K562 (cell line): ENCODE data around the gene BBLN. TPM values are rescaled to one million over a fixed set of nuclear protein-coding genes. Genes with fewer than 3 reads are reported as not detected.
A peak's percentile ranks its signal among the peaks of the same experiment; 100 is the strongest.

ENCODE experiments used
- ARID1B ChIP-seq: fragments of 450-650 bp; IDR thresholded peaks from 2 replicates; pipeline ENCODE4 v1.6.1; 2016; ENCODE audit warnings: antibody characterized with exemption, mild to moderate bottlenecking, inconsistent platforms
- ASH1L ChIP-seq: fragments of 450-650 bp; IDR thresholded peaks from 2 replicates; pipeline ENCODE4 v1.6.1; 2018; ENCODE audit warnings: borderline replicate concordance, mild to moderate bottlenecking, low read depth; ENCODE audit not compliant: partially characterized antibody
- BCL6 ChIP-seq: fragments of 250-450 bp; sonication (Bioruptor Pico); IDR thresholded peaks from 2 replicates; pipeline ENCODE4 v1.4.0; 2020
- CEBPZ ChIP-seq: fragments of 150-350 bp; IDR thresholded peaks from 2 replicates; pipeline ENCODE4 v1.6.1; 2014; ENCODE audit warnings: low read depth, mild to moderate bottlenecking, low read length, borderline replicate concordance
- DIDO1 ChIP-seq: fragments of 450-650 bp; IDR thresholded peaks from 2 replicates; pipeline ENCODE4 v1.6.1; 2016; ENCODE audit warnings: low read depth, missing biosample characterization, missing genetic modification characterization
- ELF2 ChIP-seq: fragments of 250-450 bp; sonication (Bioruptor Pico); IDR thresholded peaks from 2 replicates; pipeline ENCODE4 v1.5.0; 2021; ENCODE audit warnings: mild to moderate bottlenecking
- FOXP1 ChIP-seq: sonication (generic); formaldehyde crosslinking; IDR thresholded peaks from 2 replicates; pipeline ENCODE4 v1.8.0; 2022; ENCODE audit warnings: mild to moderate bottlenecking, missing genetic modification reagents
- GABPB2 ChIP-seq: fragments of 250-450 bp; sonication (Bioruptor Pico); conservative IDR thresholded peaks from 2 replicates; pipeline ENCODE4 v1.5.1; 2021; ENCODE audit warnings: mild to moderate bottlenecking
- HLTF ChIP-seq: fragments of 450-650 bp; IDR thresholded peaks from 2 replicates; pipeline ENCODE4 v1.6.1; 2016
- HNRNPH1 ChIP-seq: fragments of 200-400 bp; formaldehyde crosslinking; optimal IDR thresholded peaks from 2 replicates; pipeline ENCODE3; 2017; ENCODE audit warnings: low read depth, mild to moderate bottlenecking, low read length, moderate library complexity
- KDM4B ChIP-seq, 2 experiments: fragments of 450-650 bp in 1 of 2; sonication (generic) in 1 of 2; IDR thresholded peaks; 2 replicates each; pipeline ENCODE4 v1.6.1; 2016 to 2017; ENCODE audit warnings: borderline replicate concordance in 2 of 2, antibody characterized with exemption in 1 of 2, low read depth in 1 of 2, mild to moderate bottlenecking in 1 of 2
- MCM3 ChIP-seq: fragments of 450-650 bp; IDR thresholded peaks from 2 replicates; pipeline ENCODE4 v1.6.1; 2016
- OTX1 ChIP-seq: fragments of 450-650 bp; formaldehyde crosslinking; IDR thresholded peaks from 2 replicates; pipeline ENCODE4 v1.4.0; 2022; ENCODE audit warnings: mild to moderate bottlenecking
- POLR2A ChIP-seq: fragments of 450-650 bp; conservative IDR thresholded peaks from 2 replicates; pipeline ENCODE4 v1.6.1; 2016
- PURB ChIP-seq: sonication (generic); formaldehyde crosslinking; IDR thresholded peaks from 2 replicates; pipeline ENCODE4 v1.9.0; 2021; ENCODE audit warnings: low read depth, mild to moderate bottlenecking, missing genetic modification reagents
- SPI1 ChIP-seq: IDR thresholded peaks from 2 replicates; pipeline ENCODE4 v1.6.1; 2011; ENCODE audit warnings: low read depth, low read length, control low read depth, borderline replicate concordance
- TAF15 ChIP-seq: fragments of 200-400 bp; formaldehyde crosslinking; IDR thresholded peaks from 2 replicates; pipeline ENCODE4 v1.6.1; 2017; ENCODE audit warnings: mild to moderate bottlenecking, low read depth, low read length, moderate library complexity
- TAF7 ChIP-seq: fragments of 450-650 bp; IDR thresholded peaks from 2 replicates; pipeline ENCODE4 v1.6.1; 2016; ENCODE audit warnings: missing genetic modification characterization, missing compliant biosample characterization
- ZKSCAN1 ChIP-seq: fragments of 150-350 bp; IDR thresholded peaks from 2 replicates; pipeline ENCODE4 v1.6.1; 2016; ENCODE audit warnings: low read depth, low read length
- ZNF324 ChIP-seq: fragments of 250-450 bp; sonication (Bioruptor Pico); IDR thresholded peaks from 2 replicates; pipeline ENCODE4 v1.4.0; 2020; ENCODE audit warnings: mild to moderate bottlenecking
- ZNF444 ChIP-seq: fragments of 250-450 bp; sonication (Bioruptor Pico); IDR thresholded peaks from 2 replicates; pipeline ENCODE4 v1.4.0; 2020; ENCODE audit warnings: mild to moderate bottlenecking, moderate library complexity
- ZNF583 ChIP-seq: fragments of 250-450 bp; sonication (Bioruptor Pico); IDR thresholded peaks from 2 replicates; pipeline ENCODE4 v1.4.0; 2020
- ZNF717 ChIP-seq: fragments of 250-450 bp; sonication (Bioruptor Pico); IDR thresholded peaks from 2 replicates; pipeline ENCODE4 v1.5.0; 2021
- polyA plus RNA-seq, 8 experiments: library from polyadenylated mRNA; depleted of rRNA in 4 of 8; stranded (reverse) in 5 of 8; unstranded in 3 of 8; fragments of >200 nt; fragmentation: Nextera tagmentation in 2 of 8; fragmentation: Illumina TruSeq in 1 of 8; extraction: Ambion mirVana in 2 of 8; extraction: Trizol in 1 of 8; gene quantifications; 2 replicates each; pipeline versions ENCODE4 v1.2.1 to v1.2.3, GENCODE V29; 2011 to 2014; ENCODE audit warnings: inconsistent platforms in 1 of 8, missing spikeins in 1 of 8
- total RNA-seq, 7 experiments: library from RNA; depleted of rRNA in 6 of 7; stranded (reverse); fragments of >200 nt in 6 of 7; fragmentation: Illumina TruSeq in 2 of 7; extraction: Trizol in 2 of 7; gene quantifications; 2 replicates each; pipeline versions ENCODE4 v1.2.1 to v1.2.3, GENCODE V29; 2011 to 2021; ENCODE audit warnings: low replicate concordance in 1 of 7
- TF ChIP-seq, protein P1 (sequence below): fragments of 250-450 bp; sonication (Bioruptor Pico); IDR thresholded peaks from 2 replicates; pipeline ENCODE4 v1.5.1; 2021; ENCODE audit warnings: mild to moderate bottlenecking

The BBLN gene
- total and polyA plus RNA-seq, 9 of the 15 experiments (the other 6 are each of a cell fraction or from before 2014, with no cell fraction given) = 4.2 to 331 (median 87.1) TPM

GRCh38 chr9:128159784-128160602 is at the start of gene BBLN (continued):
- TF ChIP-seq ZKSCAN1 (peak; percentile 70; the same call in 1 of the 2 replicates), MCM3 (no peak), HNRNPH1 (no peak), ZNF583 (CRISPR knock-in tag) (peak; percentile 82), BCL6 (CRISPR knock-in tag) (no peak), SPI1 (0 out of 2 replicates have a peak, but pooled peaks have one; percentile 18), PURB (CRISPR knock-in tag) (no peak), FOXP1 (no peak), POLR2A (peak; percentile 97), TAF7 (peak; percentile 82; the same call in 1 of the 2 replicates), ASH1L (no peak), CEBPZ (no peak), GABPB2 (0 out of 2 replicates have a peak, but pooled peaks have one; percentile 42), ZNF717 (CRISPR knock-in tag) (no peak), TAF15 (no peak), ZNF324 (CRISPR knock-in tag) (no peak; the same call in 1 of the 2 replicates), ZNF444 (peak; percentile 44), ELF2 (CRISPR knock-in tag) (peak; percentile 89), OTX1 (peak; percentile 95), ARID1B (no peak), DIDO1 (peak; percentile 42; the same call in 1 of the 2 replicates), KDM4B (IDR thresholded peaks at IDR 0.05; ENCODE audit: borderline replicate concordance in 2 of 2, low read depth in 1 of 2) (no peak), HLTF (peak; percentile 84; the same call in 1 of the 2 replicates)
- TF ChIP-seq, protein P1, sequence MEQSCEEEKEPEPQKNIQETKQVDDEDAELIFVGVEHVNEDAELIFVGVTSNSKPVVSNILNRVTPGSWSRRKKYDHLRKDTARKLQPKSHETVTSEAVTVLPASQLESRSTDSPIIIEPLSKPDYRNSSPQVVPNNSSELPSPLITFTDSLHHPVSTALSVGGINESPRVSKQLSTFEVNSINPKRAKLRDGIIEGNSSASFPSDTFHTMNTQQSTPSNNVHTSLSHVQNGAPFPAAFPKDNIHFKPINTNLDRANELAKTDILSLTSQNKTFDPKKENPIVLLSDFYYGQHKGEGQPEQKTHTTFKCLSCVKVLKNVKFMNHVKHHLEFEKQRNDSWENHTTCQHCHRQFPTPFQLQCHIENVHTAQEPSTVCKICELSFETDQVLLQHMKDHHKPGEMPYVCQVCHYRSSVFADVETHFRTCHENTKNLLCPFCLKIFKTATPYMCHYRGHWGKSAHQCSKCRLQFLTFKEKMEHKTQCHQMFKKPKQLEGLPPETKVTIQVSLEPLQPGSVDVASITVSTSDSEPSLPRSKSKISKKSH (CRISPR knock-in tag) = no peak
